Measurements from ENCODE around the gene PEX5L. TPM values are rescaled to one million over a fixed set of nuclear protein-coding genes. Genes with fewer than 3 reads are reported as not detected.
"Not testable (repeated sequence)": the region's sequence is repeated elsewhere in the genome, so short reads cannot be mapped to it uniquely, and the experiment has no call there.

PEX5L gene
- polyA plus RNA-seq, 1 donor from 2014 or later: 1.0 TPM

DNA sequence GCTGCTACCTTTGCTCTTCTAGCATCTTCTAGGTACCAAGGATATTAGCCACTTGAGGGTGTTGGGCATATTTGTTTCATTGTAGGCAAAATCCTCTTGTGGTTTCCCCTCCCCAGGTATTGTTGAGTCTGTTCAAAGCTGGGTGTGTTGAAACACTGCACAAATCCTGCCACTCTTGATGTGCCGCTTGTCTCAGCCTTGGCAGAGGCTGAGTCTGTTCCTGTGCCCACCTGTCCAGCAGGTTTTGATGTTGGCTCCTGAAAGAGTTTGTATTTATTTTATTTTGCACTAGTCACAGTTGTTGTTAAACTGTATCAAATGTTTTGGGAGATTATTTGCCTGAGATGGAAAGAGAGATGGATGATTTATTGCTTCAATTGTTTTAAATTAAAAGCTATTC, 247.7 kb downstream of the PEX5L start:
- Histone ChIP-seq H2AFZ (ENCODE audit: low read depth, low read length) (no peak overlapping the region), H3K9me3 (ENCODE audit: low read length) (no peaks in the 10 kb centered on the region), H3K27ac (ENCODE audit: low read length) (no peak overlapping the region), H3K9ac (ENCODE audit: low read length) (no peak overlapping the region), H3K4me3 (ENCODE audit: low read length) (no peak overlapping the region), H3K27me3 (ENCODE audit: insufficient read depth, low read depth, low read length) (no peaks in the 10 kb centered on the region), H3K9me2 (ENCODE audit: insufficient read depth, low read length) (no peaks in the 10 kb centered on the region), H4K20me1 (ENCODE audit: insufficient read depth) (no peaks in the 10 kb centered on the region), H3K79me2 (replicated peaks; ENCODE audit: insufficient read depth, low read length) (no peaks in the 10 kb centered on the region), H3K4me2 (ENCODE audit: low read length) (no peak overlapping the region), H3K36me3 (ENCODE audit: insufficient read depth, low read length) (no peaks in the 10 kb centered on the region), H3F3A (ENCODE audit: insufficient read depth, low read length, poor library complexity, severe bottlenecking) (no peaks in the 10 kb centered on the region)
- TF ChIP-seq, protein P1, sequence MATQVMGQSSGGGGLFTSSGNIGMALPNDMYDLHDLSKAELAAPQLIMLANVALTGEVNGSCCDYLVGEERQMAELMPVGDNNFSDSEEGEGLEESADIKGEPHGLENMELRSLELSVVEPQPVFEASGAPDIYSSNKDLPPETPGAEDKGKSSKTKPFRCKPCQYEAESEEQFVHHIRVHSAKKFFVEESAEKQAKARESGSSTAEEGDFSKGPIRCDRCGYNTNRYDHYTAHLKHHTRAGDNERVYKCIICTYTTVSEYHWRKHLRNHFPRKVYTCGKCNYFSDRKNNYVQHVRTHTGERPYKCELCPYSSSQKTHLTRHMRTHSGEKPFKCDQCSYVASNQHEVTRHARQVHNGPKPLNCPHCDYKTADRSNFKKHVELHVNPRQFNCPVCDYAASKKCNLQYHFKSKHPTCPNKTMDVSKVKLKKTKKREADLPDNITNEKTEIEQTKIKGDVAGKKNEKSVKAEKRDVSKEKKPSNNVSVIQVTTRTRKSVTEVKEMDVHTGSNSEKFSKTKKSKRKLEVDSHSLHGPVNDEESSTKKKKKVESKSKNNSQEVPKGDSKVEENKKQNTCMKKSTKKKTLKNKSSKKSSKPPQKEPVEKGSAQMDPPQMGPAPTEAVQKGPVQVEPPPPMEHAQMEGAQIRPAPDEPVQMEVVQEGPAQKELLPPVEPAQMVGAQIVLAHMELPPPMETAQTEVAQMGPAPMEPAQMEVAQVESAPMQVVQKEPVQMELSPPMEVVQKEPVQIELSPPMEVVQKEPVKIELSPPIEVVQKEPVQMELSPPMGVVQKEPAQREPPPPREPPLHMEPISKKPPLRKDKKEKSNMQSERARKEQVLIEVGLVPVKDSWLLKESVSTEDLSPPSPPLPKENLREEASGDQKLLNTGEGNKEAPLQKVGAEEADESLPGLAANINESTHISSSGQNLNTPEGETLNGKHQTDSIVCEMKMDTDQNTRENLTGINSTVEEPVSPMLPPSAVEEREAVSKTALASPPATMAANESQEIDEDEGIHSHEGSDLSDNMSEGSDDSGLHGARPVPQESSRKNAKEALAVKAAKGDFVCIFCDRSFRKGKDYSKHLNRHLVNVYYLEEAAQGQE (IDR thresholded peaks at IDR 0.05; ENCODE audit: borderline replicate concordance): no peak
- TF ChIP-seq SMC3 (conservative IDR thresholded peaks at IDR 0.05; ENCODE audit: poor library complexity): no peak
- TF ChIP-seq EZH2 (IDR thresholded peaks at IDR 0.05; ENCODE audit: borderline replicate concordance, insufficient read depth, low read length, poor library complexity, severe bottlenecking): no peak

DNA sequence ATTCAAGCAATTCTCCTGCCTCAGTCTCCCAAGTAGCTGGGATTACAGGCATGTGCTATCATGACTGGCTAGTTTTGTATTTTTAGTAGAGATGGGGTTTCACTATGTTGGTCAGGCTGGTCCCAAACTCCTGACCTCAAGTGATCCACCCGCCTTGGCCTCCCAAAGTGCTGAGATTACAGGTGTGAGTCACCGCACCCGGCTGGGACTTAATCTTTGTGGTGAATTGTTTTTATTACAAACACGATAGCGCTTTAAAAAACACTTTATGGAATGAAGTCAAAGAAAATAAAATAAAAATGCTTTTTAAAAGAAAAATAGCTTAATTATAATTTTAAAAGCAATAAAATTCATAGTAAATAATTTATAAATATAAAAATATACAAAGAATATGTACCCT, 253.9 kb downstream of the PEX5L start:
- not testable (repeated sequence) for H4K20me1 ChIP-seq (ENCODE audit: insufficient read depth); H3K9me3 ChIP-seq (ENCODE audit: low read length); H3K79me2 ChIP-seq (replicated peaks; ENCODE audit: insufficient read depth, low read length); H2AFZ ChIP-seq (ENCODE audit: low read depth, low read length); H3K4me2 ChIP-seq (ENCODE audit: low read length); H3K4me3 ChIP-seq (ENCODE audit: low read length); H3K36me3 ChIP-seq (ENCODE audit: insufficient read depth, low read length); H3K9me2 ChIP-seq (ENCODE audit: insufficient read depth, low read length); H3K27ac ChIP-seq (ENCODE audit: low read length); H3F3A ChIP-seq (ENCODE audit: insufficient read depth, low read length, poor library complexity, severe bottlenecking); H3K9ac ChIP-seq (ENCODE audit: low read length); H3K27me3 ChIP-seq (ENCODE audit: insufficient read depth, low read depth, low read length)

DNA sequence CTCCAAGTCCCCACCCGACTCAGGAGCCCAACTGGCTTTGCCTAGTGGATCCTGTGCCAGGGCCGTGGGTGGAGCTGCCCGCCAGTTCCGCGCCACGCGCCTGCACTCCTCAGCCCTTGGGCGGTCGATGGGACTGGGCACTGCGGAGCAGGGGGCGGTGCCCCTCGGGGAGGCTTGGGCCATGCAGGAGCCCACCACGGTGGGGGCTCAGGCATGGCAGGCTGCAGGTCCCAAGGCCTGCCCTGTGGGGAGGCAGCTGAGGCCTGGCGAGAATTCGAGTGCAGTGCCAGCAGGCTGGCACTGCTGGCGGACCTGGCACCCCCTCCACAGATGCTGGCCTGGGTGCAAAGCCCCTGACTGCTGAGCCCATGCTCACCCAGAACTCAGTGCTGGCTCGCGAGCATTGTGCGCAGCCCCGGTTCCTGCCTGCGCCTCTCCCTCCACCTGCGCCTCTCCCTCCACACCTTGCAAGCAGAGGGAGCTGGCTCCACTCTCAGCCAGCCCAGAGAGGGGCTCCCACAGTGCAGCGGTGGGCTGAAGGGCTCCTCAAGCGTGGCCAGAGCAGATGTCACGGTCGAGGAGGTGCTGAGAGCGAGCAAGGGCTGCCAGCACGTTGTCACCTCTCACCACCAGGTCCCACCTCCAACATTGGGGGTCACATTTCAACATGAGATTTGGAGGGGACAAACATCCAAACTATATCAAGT, 261.2 kb downstream of the PEX5L start:
- no peaks in the 10 kb centered on the region for H3K9me2 ChIP-seq (ENCODE audit: insufficient read depth, low read length)
- no peak overlapping the region for H3K4me3 ChIP-seq (ENCODE audit: low read length)
- no peak overlapping the region for H3K4me2 ChIP-seq (ENCODE audit: low read length)
- no peak overlapping the region for H3K27ac ChIP-seq (ENCODE audit: low read length)
- no peaks in the 10 kb centered on the region for H3K9me3 ChIP-seq (ENCODE audit: low read length)
- H3F3A ChIP-seq (ENCODE audit: insufficient read depth, low read length, poor library complexity, severe bottlenecking): no peaks in the 10 kb centered on the region
- H4K20me1 ChIP-seq (ENCODE audit: insufficient read depth): no peaks in the 10 kb centered on the region
- H3K9ac ChIP-seq (ENCODE audit: low read length): no peak overlapping the region
- no peaks in the 10 kb centered on the region for H3K36me3 ChIP-seq (ENCODE audit: insufficient read depth, low read length)
- TF ChIP-seq SMC3 (conservative IDR thresholded peaks at IDR 0.05; ENCODE audit: poor library complexity) (no peak), TAF1 (IDR thresholded peaks at IDR 0.05; ENCODE audit: low read depth) (no peak), RAD21 (conservative IDR thresholded peaks at IDR 0.05) (no peak), POLR2AphosphoS5 (IDR thresholded peaks at IDR 0.05) (no peak), EZH2 (IDR thresholded peaks at IDR 0.05; ENCODE audit: borderline replicate concordance, insufficient read depth, low read length, poor library complexity, severe bottlenecking) (no peak), EP300 (conservative IDR thresholded peaks at IDR 0.05; ENCODE audit: poor library complexity, severe bottlenecking) (no peak), MXI1 (conservative IDR thresholded peaks at IDR 0.05; ENCODE audit: poor library complexity, severe bottlenecking) (no peak)
- TF ChIP-seq, protein P2, sequence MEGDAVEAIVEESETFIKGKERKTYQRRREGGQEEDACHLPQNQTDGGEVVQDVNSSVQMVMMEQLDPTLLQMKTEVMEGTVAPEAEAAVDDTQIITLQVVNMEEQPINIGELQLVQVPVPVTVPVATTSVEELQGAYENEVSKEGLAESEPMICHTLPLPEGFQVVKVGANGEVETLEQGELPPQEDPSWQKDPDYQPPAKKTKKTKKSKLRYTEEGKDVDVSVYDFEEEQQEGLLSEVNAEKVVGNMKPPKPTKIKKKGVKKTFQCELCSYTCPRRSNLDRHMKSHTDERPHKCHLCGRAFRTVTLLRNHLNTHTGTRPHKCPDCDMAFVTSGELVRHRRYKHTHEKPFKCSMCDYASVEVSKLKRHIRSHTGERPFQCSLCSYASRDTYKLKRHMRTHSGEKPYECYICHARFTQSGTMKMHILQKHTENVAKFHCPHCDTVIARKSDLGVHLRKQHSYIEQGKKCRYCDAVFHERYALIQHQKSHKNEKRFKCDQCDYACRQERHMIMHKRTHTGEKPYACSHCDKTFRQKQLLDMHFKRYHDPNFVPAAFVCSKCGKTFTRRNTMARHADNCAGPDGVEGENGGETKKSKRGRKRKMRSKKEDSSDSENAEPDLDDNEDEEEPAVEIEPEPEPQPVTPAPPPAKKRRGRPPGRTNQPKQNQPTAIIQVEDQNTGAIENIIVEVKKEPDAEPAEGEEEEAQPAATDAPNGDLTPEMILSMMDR (IDR thresholded peaks at IDR 0.05; ENCODE audit: poor library complexity, severe bottlenecking): no peak
- TF ChIP-seq, protein P1 (IDR thresholded peaks at IDR 0.05; ENCODE audit: borderline replicate concordance): no peak
- no peaks in the 10 kb centered on the region for H3K27me3 ChIP-seq (ENCODE audit: insufficient read depth, low read depth, low read length)
- H3K79me2 ChIP-seq (replicated peaks; ENCODE audit: insufficient read depth, low read length): no peaks in the 10 kb centered on the region
- H2AFZ ChIP-seq (ENCODE audit: low read depth, low read length): no peak overlapping the region
